Activated naive CD8-positive, alpha-beta T cell treated with anti-CD3 and anti-CD28 coated beads, Interleukin-2, amount 10 ng/mL, durations not matched to agents 7 days and 5 days (primary cell): Measurements from ENCODE around the gene NES. TPM values are rescaled to one million over a fixed set of nuclear protein-coding genes. Genes with fewer than 3 reads are reported as not detected.
A peak's percentile ranks its signal among the peaks of the same experiment; 100 is the strongest.

Source experiments
- ATAC-seq: fragments of 150-1000 bp; cut with Tn5 transposase; one replicate; pipeline ENCODE4 v1.10.0; 2021; ENCODE audit warnings: low read depth, moderate library complexity
- POLR2A ChIA-PET: fragments of 350-600 bp; sonication (Branson Sonifier 250); formaldehyde crosslinking; loops from one replicate; lab custom pipeline; 2021; ENCODE audit warnings: antibody characterized with exemption; lab: Charles Lee
- DNase-seq: peaks from one replicate; pipeline ENCODE4 v3.0.0; 2021
- H3K27ac Mint-ChIP-seq: one replicate; pipeline ENCODE4 v1.8.0; 2022; ENCODE audit warnings: mild to moderate bottlenecking, mixed read lengths
- H3K27me3 Mint-ChIP-seq: one replicate; pipeline ENCODE4 v1.8.0; 2022; ENCODE audit warnings: mild to moderate bottlenecking, moderate library complexity, mixed read lengths
- H3K36me3 Mint-ChIP-seq: one replicate; pipeline ENCODE4 v1.8.0; 2021; ENCODE audit warnings: mild to moderate bottlenecking, mixed read lengths
- H3K4me1 Mint-ChIP-seq: one replicate; pipeline ENCODE4 v1.8.0; 2021; ENCODE audit warnings: mixed read lengths
- H3K4me3 Mint-ChIP-seq: one replicate; pipeline ENCODE4 v1.8.0; 2022; ENCODE audit warnings: mild to moderate bottlenecking, moderate library complexity, mixed read lengths
- H3K9me3 Mint-ChIP-seq: one replicate; pipeline ENCODE4 v1.8.0; 2021; ENCODE audit warnings: mixed read lengths
- total RNA-seq, 2 experiments: library from RNA; stranded (reverse); gene quantifications; one replicate each; pipeline ENCODE4 v1.2.3, GENCODE V29; 2021

NES gene
- total RNA-seq, 2 experiments from 2014 or later: not detected

DNA sequence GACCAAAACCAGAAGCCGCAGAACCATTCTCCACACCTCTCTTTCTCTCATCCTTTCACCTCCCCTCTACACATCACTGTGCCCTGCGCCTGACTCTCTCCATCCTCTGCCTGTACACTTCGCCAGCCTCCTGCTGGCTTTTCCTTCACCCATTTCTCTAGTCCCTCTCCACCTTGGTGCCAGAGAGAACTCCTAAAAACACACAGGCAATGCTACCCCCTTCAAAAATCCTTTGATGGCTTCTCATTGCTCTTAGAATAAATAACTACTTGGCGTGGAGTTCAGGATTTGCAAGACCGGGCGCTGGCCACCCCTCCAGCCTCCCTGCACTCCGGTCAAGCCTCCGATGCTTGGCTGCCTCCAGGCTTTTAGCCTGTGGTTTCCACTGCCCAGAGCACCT lies 19.5 kb upstream of the NES start:
- POLR2A ChIA-PET: no interaction called here
- Mint-ChIP-seq H3K9me3 (no peaks in the 10 kb centered on the region), H3K36me3 (no peaks in the 10 kb centered on the region), H3K4me3 (no peak overlapping the region), H3K27me3 (peaks cover 24% of the 10 kb centered on the region), H3K4me1 (peaks cover 18% of the 10 kb centered on the region), H3K27ac (no peak overlapping the region)
- ATAC-seq: no peak
- DNase-seq: no peak

GRCh38 chr1:156694690-156694962 lies 17.4 kb upstream of the NES start:
- H3K4me1 Mint-ChIP-seq: peaks cover 16% of the 10 kb centered on the region
- H3K27ac Mint-ChIP-seq: no peak overlapping the region
- POLR2A ChIA-PET: interaction anchor here (0.6 kb wide), 1 partner anchor 257 kb away, joined by 3 read pairs; no protein-coding TSS in a partner anchor

GRCh38 chr1:156693848-156694689 lies 16.9 kb upstream of the NES start:
- Mint-ChIP-seq H3K9me3 (no peaks in the 10 kb centered on the region), H3K36me3 (no peaks in the 10 kb centered on the region), H3K4me3 (no peak overlapping the region), H3K4me1 (peaks cover 17% of the 10 kb centered on the region), H3K27me3 (peaks cover 49% of the 10 kb centered on the region), H3K27ac (no peak overlapping the region)
- ATAC-seq (no peak), DNase-seq (no peak)
- POLR2A ChIA-PET: interaction anchor here (0.6 kb wide), 1 partner anchor 27 kb away, joined by 3 read pairs; no protein-coding TSS in a partner anchor

More at GRCh38 chr1:156694690-156694962, 17.4 kb upstream of the NES start:
- Mint-ChIP-seq H3K27me3 (peaks cover 43% of the 10 kb centered on the region), H3K36me3 (no peaks in the 10 kb centered on the region), H3K9me3 (no peaks in the 10 kb centered on the region), H3K4me3 (no peak overlapping the region)
- DNase-seq (no peak), ATAC-seq (no peak)

- Mint-ChIP-seq H3K27ac (no peak overlapping the region), H3K9me3 (no peaks in the 10 kb centered on the region), H3K4me3 (no peak overlapping the region), H3K36me3 (no peaks in the 10 kb centered on the region), H3K4me1 (peaks cover 17% of the 10 kb centered on the region), H3K27me3 (peaks cover 58% of the 10 kb centered on the region)
- ATAC-seq (no peak), DNase-seq (no peak)
- POLR2A ChIA-PET: interaction anchor here (0.6 kb wide), 1 partner anchor 28 kb away, joined by 3 read pairs; no protein-coding TSS in a partner anchor
Measured at GRCh38 chr1:156692925-156693847, 16.0 kb upstream of the NES start.

- Mint-ChIP-seq H3K4me1 (peaks cover 17% of the 10 kb centered on the region), H3K27me3 (peaks cover 59% of the 10 kb centered on the region), H3K36me3 (no peaks in the 10 kb centered on the region), H3K4me3 (no peak overlapping the region), H3K9me3 (no peaks in the 10 kb centered on the region), H3K27ac (no peak overlapping the region)
- POLR2A ChIA-PET: interaction anchor here (1.3 kb wide), 1 partner anchor 11 kb away, joined by 3 read pairs; no protein-coding TSS in a partner anchor
- no peak for DNase-seq
- no peak for ATAC-seq
Measured at GRCh38 chr1:156692441-156692924, 15.3 kb upstream of the NES start.

DNA sequence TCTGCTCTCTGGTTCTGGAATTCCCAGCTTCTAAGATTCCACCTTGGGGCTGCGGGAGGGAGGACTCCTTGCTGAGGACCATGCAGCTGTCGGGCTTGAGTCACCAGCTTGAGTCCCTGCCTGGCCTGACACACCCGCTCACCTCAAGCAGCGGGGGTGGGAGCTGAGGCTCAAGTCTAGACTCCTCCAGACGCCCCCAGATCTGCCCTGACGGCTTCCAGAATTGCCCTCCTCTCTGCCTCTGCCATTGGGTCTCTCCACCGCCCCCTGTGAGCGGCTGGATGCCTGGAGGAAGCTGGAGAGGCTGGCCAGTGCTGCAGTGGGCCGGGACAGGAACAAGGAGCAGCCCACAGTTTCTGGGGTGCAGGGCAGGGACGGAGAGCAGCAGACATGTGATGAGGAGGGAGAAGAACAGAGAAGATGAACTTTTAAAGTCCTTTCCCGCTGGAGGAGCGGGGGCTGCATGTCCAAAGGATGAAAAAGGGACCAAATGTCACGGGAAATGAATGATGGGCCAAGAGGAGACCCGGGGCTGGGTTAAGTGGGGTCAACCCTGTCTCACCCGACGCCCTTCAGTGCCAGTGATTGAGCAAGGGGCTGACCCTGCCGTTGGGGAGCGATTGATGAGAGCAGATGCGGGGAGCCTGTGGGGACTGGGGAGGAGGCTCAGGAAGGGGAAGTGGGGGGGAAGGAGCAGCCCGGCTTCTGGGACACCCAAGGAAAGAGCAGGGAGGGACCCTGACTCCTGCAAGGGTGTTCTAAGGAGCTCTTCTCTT lies 14.6 kb upstream of the NES start:
- Mint-ChIP-seq H3K9me3 (no peaks in the 10 kb centered on the region), H3K4me3 (no peak overlapping the region), H3K36me3 (no peaks in the 10 kb centered on the region), H3K27ac (no peak overlapping the region), H3K27me3 (peaks cover 57% of the 10 kb centered on the region), H3K4me1 (peaks cover 17% of the 10 kb centered on the region)
- ATAC-seq (no peak), DNase-seq (no peak)
- POLR2A ChIA-PET: interaction anchor here (0.5 to 1.4 kb wide), 3 partner anchors 12 to 22 kb away, joined by 3 to 4 read pairs (median 3); no protein-coding TSS in a partner anchor

DNA sequence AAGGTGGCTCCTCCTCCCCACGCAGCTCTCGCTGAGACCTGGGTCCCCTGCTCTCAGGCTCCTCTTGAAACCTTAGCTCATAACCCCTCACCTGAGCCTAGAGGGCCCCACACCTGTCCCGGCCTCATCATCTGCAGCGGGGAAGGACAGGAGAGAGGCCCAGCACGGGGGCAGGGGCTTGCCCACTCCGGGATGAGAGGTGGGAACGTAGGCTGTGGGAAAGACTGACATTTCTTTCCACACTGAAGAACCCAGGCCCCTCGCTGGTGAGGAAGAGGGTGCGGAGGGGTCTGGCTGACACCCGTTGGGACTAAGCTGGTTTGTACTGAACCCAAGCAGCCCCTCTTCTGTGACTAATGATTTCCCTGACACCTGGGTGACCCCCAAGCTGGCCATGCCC lies 14.0 kb upstream of the NES start:
- Mint-ChIP-seq H3K9me3 (no peaks in the 10 kb centered on the region), H3K27me3 (peaks cover 60% of the 10 kb centered on the region), H3K27ac (no peak overlapping the region), H3K4me3 (no peak overlapping the region), H3K4me1 (peaks cover 17% of the 10 kb centered on the region), H3K36me3 (no peaks in the 10 kb centered on the region)
- DNase-seq (no peak), ATAC-seq (no peak)
- POLR2A ChIA-PET: interaction anchor here (0.5 to 1.9 kb wide), 4 partner anchors 12 to 35 kb away, joined by 3 to 10 read pairs (median 4); no protein-coding TSS in a partner anchor

- no peak for DNase-seq
- H3K4me3 Mint-ChIP-seq: no peak overlapping the region
Measured at GRCh38 chr1:156690675-156691036, 13.4 kb upstream of the NES start.

DNA sequence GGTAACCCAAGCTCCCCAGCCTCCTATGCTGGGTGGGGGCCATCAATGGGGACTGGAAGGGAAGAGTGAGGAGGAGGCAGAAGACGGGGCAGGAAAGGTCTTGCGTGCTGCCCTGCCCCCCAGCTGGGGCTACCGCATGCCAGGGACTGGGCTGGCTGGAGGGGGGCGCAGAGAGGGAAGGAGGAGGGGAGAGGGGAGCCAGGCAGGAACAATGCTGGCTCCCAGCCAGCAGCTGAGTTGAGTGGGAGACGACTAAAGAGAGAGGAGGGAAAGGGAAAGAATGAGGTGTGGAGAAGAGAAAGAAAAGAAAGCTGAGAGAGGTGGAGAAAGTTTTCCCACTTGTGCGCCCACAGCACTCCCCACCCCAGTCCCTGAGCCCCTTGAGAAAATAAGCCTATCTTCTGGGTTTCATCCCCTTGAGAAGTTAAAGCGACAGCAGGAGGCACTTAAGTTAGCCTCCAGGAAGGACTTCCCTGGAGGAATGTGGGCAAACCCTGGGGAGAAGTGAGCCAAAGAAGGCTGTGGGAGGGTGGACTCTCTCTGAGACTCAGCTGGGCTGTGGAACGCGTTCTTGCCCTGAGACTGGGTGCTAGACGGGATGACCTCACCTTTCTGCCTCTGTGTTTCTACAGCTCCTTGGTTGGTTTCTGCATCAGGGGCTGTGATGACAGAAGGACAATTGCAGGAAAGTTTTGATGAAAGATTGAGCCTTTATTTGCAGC lies 12.9 kb upstream of the NES start:
- ATAC-seq (no peak), DNase-seq (no peak)
- Mint-ChIP-seq H3K4me3 (no peak overlapping the region), H3K27ac (no peak overlapping the region), H3K27me3 (peaks cover 61% of the 10 kb centered on the region), H3K9me3 (no peaks in the 10 kb centered on the region), H3K4me1 (peaks cover 17% of the 10 kb centered on the region), H3K36me3 (no peaks in the 10 kb centered on the region)
- POLR2A ChIA-PET: interaction anchor here (0.6 to 1.9 kb wide), 6 partner anchors 16 to 66 kb away, joined by 3 to 10 read pairs (median 5); partner anchors contain the start of genes CRABP2 and ISG20L2

More at GRCh38 chr1:156690675-156691036, 13.4 kb upstream of the NES start:
- no peak for ATAC-seq
- Mint-ChIP-seq H3K27me3 (peaks cover 61% of the 10 kb centered on the region), H3K36me3 (no peaks in the 10 kb centered on the region), H3K4me1 (peaks cover 17% of the 10 kb centered on the region), H3K9me3 (no peaks in the 10 kb centered on the region), H3K27ac (no peak overlapping the region)
- POLR2A ChIA-PET: interaction anchor here (0.6 to 1.9 kb wide), 4 partner anchors 15 to 66 kb away, joined by 3 to 10 read pairs (median 4); no protein-coding TSS in a partner anchor

DNA sequence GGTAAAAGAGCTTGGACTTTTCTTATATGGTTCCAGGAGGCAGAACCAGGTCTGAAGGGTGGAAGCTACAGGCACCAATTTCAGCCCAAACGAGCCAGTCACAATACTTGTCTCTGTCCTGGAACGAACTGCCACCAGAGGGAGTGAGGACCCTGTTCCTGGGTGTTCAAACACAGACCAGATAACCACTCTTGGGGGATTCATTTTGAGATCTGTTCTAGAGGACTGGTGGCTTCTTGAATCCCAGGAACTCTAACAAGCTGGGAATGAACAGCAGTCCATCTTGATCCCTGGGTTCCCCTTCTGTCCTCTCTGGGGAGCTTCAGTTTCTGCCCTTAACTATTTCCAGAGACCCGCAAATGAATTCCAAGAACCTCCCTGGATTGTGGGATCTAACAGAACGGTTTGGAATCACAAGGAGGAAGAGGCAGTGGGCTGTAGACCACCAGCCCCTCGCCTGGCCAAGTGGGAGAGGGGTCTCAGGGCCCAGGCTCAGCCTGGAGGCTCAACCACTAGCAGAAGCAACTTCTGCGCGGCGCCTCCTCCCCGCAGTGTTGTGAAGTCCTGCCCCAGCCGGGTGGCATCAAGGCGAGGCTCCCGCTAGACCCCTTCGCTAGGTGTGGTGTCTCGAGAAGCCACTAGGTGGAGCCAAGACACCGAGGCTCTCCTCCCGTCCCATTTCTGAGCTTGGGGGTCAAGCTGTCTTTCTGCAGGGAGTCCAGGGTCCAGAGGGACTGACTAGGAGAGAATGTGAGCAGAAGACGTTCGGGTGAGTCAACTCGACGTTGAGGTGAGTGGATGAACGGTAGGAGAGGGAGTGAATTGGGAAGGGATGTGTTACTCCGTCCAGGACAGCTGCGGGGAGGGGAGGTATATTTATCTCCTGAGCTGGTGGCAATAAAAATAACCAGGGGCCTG lies 12.1 kb upstream of the NES start:
- Mint-ChIP-seq H3K9me3 (no peaks in the 10 kb centered on the region), H3K27ac (peak overlapping the region; percentile 64), H3K36me3 (no peaks in the 10 kb centered on the region), H3K27me3 (peaks cover 61% of the 10 kb centered on the region), H3K4me1 (peaks cover 24% of the 10 kb centered on the region), H3K4me3 (no peak overlapping the region)
- DNase-seq (peak; percentile 74), ATAC-seq (peak; percentile 93)
- POLR2A ChIA-PET: interaction anchor here (1.0 to 1.9 kb wide), 5 partner anchors 15 to 40 kb away, joined by 3 to 10 read pairs (median 6); partner anchors contain the start of genes CRABP2 and ISG20L2

DNA sequence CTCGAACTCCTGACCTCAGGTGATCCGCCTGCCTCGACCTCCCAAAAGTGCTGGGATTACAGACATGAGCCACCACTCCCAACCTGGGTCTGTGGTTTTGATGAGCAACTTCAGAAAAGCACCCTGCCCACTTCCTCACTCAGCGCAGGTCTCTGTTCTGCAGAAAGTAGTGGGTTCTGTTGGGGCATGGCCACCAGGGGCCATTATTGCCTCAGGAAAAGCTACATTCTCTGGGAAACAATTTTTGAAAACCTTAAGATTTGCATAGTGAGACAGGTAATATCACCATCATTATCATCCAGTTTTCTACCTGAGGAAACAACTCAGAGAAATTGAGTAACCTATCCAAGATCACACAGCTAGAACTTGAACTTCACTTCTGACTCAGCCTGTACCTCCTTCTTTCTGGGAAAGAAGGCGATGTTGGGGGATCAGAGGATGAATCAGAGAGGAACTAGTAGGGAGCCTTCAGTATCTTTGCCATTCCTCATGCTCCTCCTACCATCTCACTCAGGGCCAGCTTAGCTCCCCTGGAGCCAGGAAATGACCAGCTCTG lies 7.1 kb upstream of the NES start:
- Mint-ChIP-seq H3K27ac (no peak overlapping the region), H3K4me1 (peaks cover 16% of the 10 kb centered on the region), H3K27me3 (peaks cover 52% of the 10 kb centered on the region), H3K36me3 (no peaks in the 10 kb centered on the region), H3K9me3 (no peaks in the 10 kb centered on the region), H3K4me3 (no peak overlapping the region)
- DNase-seq: no peak
- POLR2A ChIA-PET: interaction anchor here (0.7 to 1.8 kb wide), 5 partner anchors 22 to 68 kb away, joined by 4 to 7 read pairs (median 5); partner anchors contain the start of genes ISG20L2, METTL25B and MRPL24
- peak; percentile 83 for ATAC-seq
